ENCODE results near the gene PTPRM. TPM values are rescaled to one million over a fixed set of nuclear protein-coding genes. Genes with fewer than 3 reads are reported as not detected.

PTPRM gene
- polyA plus RNA-seq, 3 donors = 0.04 to 2.1 (median 0.66) TPM

- intact Hi-C loops (cut with micrococcal nuclease) = no loop called here
- no peak for DNase-seq
- WGBS (ENCODE audit: insufficient coverage) = no CpG with 5 or more reads among the region's 1 CpG
- Histone ChIP-seq H3K79me2 (ENCODE audit: insufficient read depth, low read length) (no peaks in the 10 kb centered on the region), H3K4me3 (replicated peaks in 1 of 3; ENCODE audit: low read depth in 2 of 3, low read length in 3 of 3) (no peak overlapping the region), H3K4me1 (ENCODE audit: control insufficient read depth in 1 of 2, insufficient read depth in 2 of 2, low read length in 2 of 2) (no peaks in the 10 kb centered on the region), H3K27me3 (ENCODE audit: control insufficient read depth in 2 of 2, insufficient read depth in 2 of 2, low read length in 2 of 2) (no peaks in the 10 kb centered on the region), H4K20me1 (ENCODE audit: insufficient read depth, low read length) (no peaks in the 10 kb centered on the region), H3K9ac (ENCODE audit: insufficient read depth, low read length, poor library complexity, severe bottlenecking) (no peak overlapping the region), H3K36me3 (replicated peaks in 1 of 2; ENCODE audit: control insufficient read depth in 1 of 2, insufficient read depth in 2 of 2, low read length in 2 of 2) (no peaks in the 10 kb centered on the region), H3K27ac (ENCODE audit: low read depth in 1 of 2, low read length in 2 of 2) (no peak overlapping the region), H2AFZ (ENCODE audit: insufficient read depth, low read depth, low read length, poor library complexity, severe bottlenecking) (no peak overlapping the region), H3K4me2 (replicated peaks; ENCODE audit: extremely low read depth, low read length, poor library complexity, severe bottlenecking) (no peak overlapping the region), H3K9me3 (replicated peaks in 1 of 2; ENCODE audit: control insufficient read depth in 1 of 2, insufficient read depth in 1 of 2, low read length in 2 of 2) (no peaks in the 10 kb centered on the region)
- Mint-ChIP-seq H3K27me3 (ENCODE audit: low read depth in 3 of 3) (peaks cover 0 to 1% (median 0%) of the 10 kb centered on the region in 3 donors), H3K4me3 (no peak overlapping the region), H3K4me1 (no peaks in the 10 kb centered on the region), H3K27ac (no peak overlapping the region), H3K36me3 (no peaks in the 10 kb centered on the region), H3K9me3 (peaks cover 0 to 4% (median 0%) of the 10 kb centered on the region in 7 donors)
- TF ChIP-seq, protein P1, sequence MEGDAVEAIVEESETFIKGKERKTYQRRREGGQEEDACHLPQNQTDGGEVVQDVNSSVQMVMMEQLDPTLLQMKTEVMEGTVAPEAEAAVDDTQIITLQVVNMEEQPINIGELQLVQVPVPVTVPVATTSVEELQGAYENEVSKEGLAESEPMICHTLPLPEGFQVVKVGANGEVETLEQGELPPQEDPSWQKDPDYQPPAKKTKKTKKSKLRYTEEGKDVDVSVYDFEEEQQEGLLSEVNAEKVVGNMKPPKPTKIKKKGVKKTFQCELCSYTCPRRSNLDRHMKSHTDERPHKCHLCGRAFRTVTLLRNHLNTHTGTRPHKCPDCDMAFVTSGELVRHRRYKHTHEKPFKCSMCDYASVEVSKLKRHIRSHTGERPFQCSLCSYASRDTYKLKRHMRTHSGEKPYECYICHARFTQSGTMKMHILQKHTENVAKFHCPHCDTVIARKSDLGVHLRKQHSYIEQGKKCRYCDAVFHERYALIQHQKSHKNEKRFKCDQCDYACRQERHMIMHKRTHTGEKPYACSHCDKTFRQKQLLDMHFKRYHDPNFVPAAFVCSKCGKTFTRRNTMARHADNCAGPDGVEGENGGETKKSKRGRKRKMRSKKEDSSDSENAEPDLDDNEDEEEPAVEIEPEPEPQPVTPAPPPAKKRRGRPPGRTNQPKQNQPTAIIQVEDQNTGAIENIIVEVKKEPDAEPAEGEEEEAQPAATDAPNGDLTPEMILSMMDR (IDR thresholded peaks at IDR 0.05) = no peak
Observed at GRCh38 chr18:7609617-7610016, 42.5 kb downstream of the PTPRM start.

GRCh38 chr18:7614042-7614441 lies 46.9 kb downstream of the PTPRM start:
- Mint-ChIP-seq H3K27ac (no peak overlapping the region), H3K27me3 (ENCODE audit: low read depth in 3 of 3) (no peaks in the 10 kb centered on the region), H3K36me3 (no peaks in the 10 kb centered on the region), H3K4me1 (no peaks in the 10 kb centered on the region), H3K9me3 (peaks cover 0 to 4% (median 2%) of the 10 kb centered on the region in 7 donors), H3K4me3 (no peak overlapping the region)
- no CpG with 5 or more reads among the region's 4 CpGs for WGBS (ENCODE audit: insufficient coverage)
- Histone ChIP-seq H3K79me2 (ENCODE audit: insufficient read depth, low read length) (no peaks in the 10 kb centered on the region), H3K9me3 (replicated peaks in 1 of 2; ENCODE audit: control insufficient read depth in 1 of 2, insufficient read depth in 1 of 2, low read length in 2 of 2) (no peaks in the 10 kb centered on the region), H2AFZ (ENCODE audit: insufficient read depth, low read depth, low read length, poor library complexity, severe bottlenecking) (no peak overlapping the region), H3K4me1 (ENCODE audit: control insufficient read depth in 1 of 2, insufficient read depth in 2 of 2, low read length in 2 of 2) (no peaks in the 10 kb centered on the region), H4K20me1 (ENCODE audit: insufficient read depth, low read length) (no peaks in the 10 kb centered on the region), H3K36me3 (replicated peaks in 1 of 2; ENCODE audit: control insufficient read depth in 1 of 2, insufficient read depth in 2 of 2, low read length in 2 of 2) (no peaks in the 10 kb centered on the region), H3K27ac (ENCODE audit: low read depth in 1 of 2, low read length in 2 of 2) (no peak overlapping the region), H3K27me3 (ENCODE audit: control insufficient read depth in 2 of 2, insufficient read depth in 2 of 2, low read length in 2 of 2) (no peaks in the 10 kb centered on the region), H3K4me3 (replicated peaks in 1 of 3; ENCODE audit: low read depth in 2 of 3, low read length in 3 of 3) (no peak overlapping the region), H3K4me2 (replicated peaks; ENCODE audit: extremely low read depth, low read length, poor library complexity, severe bottlenecking) (no peak overlapping the region), H3K9ac (ENCODE audit: insufficient read depth, low read length, poor library complexity, severe bottlenecking) (no peak overlapping the region)
- DNase-seq = no peak
- TF ChIP-seq, protein P1 (IDR thresholded peaks at IDR 0.05) = no peak
- intact Hi-C loops (cut with micrococcal nuclease) = no loop called here
